PC-3 (cell line): ENCODE measurements around the gene MRC2. TPM values are rescaled to one million over a fixed set of nuclear protein-coding genes. Genes with fewer than 3 reads are reported as not detected.
A peak's percentile ranks its signal among the peaks of the same experiment; 100 is the strongest.
"Not testable (repeated sequence)": the region's sequence is repeated elsewhere in the genome, so short reads cannot be mapped to it uniquely, and the experiment has no call there.

Experiments used
- ATAC-seq: fragments of 200-7000 bp; cut with Tn5 transposase; 2 replicates; pipeline ENCODE4 v1.9.1; 2020; ENCODE audit warnings: mild to moderate bottlenecking, moderate library complexity
- BruUV-seq: library from RNA; stranded (reverse); fragments of 400-500 nt; replicated peaks from 2 replicates; lab custom pipeline; 2021; lab: Mats Ljungman, UMichigan
- CTCF ChIA-PET: fragments of 300-600 bp; sonication (Branson Sonifier 250); formaldehyde crosslinking; loops from one replicate; lab custom pipeline; 2022; ENCODE audit warnings: antibody characterized with exemption; lab: Charles Lee
- POLR2A ChIA-PET: fragments of 300-600 bp; sonication (Branson Sonifier 250); formaldehyde crosslinking; loops from one replicate; lab custom pipeline; 2022; ENCODE audit warnings: antibody characterized with exemption; ENCODE audit not compliant: unreplicated experiment; lab: Charles Lee
- DNase-seq: peaks from one replicate; pipeline ENCODE4 v3.0.0-alpha.2; 2015
- H2AFZ ChIP-seq: fragments of 300-600 bp; sonication (generic); 2 replicates; pipeline ENCODE4 v1.6.0; 2016; ENCODE audit warnings: antibody characterized with exemption, low read length
- H3F3A ChIP-seq: fragments of 300-600 bp; sonication (generic); one replicate; pipeline ENCODE4 v1.6.0; 2017; ENCODE audit warnings: antibody characterized with exemption, low read length, control low read depth, mild to moderate bottlenecking; ENCODE audit not compliant: unreplicated experiment
- H3K27ac ChIP-seq: fragments of 300-600 bp; sonication (generic); 2 replicates; pipeline ENCODE4 v1.5.1; 2016; ENCODE audit warnings: mild to moderate bottlenecking, low read length
- H3K27me3 ChIP-seq: fragments of 300-600 bp; sonication (generic); 2 replicates; pipeline ENCODE4 v1.6.1; 2016; ENCODE audit warnings: low read length, mixed read lengths
- H3K36me3 ChIP-seq: fragments of 300-600 bp; sonication (generic); 2 replicates; pipeline ENCODE4 v1.6.1; 2016; ENCODE audit warnings: low read depth, mixed run types, low read length, mixed read lengths
- H3K4me1 ChIP-seq: fragments of 300-600 bp; sonication (generic); 2 replicates; pipeline ENCODE4 v1.5.1; 2016; ENCODE audit warnings: low read length; ENCODE audit not compliant: insufficient read depth
- H3K4me2 ChIP-seq: fragments of 300-600 bp; sonication (generic); 2 replicates; pipeline ENCODE4 v1.6.0; 2016; ENCODE audit warnings: low read length
- H3K4me3 ChIP-seq: fragments of 300-600 bp; sonication (generic); 2 replicates; pipeline ENCODE4 v1.5.1; 2016; ENCODE audit warnings: mild to moderate bottlenecking, low read length, mixed read lengths
- H3K79me2 ChIP-seq: fragments of 300-600 bp; sonication (generic); 2 replicates; pipeline ENCODE4 v1.6.1; 2017; ENCODE audit warnings: low read length, mixed read lengths
- H3K9ac ChIP-seq: fragments of 300-600 bp; sonication (generic); 2 replicates; pipeline ENCODE4 v1.6.0; 2016; ENCODE audit warnings: mild to moderate bottlenecking, low read length
- H3K9me2 ChIP-seq: fragments of 300-600 bp; sonication (generic); replicated peaks from 2 replicates; pipeline ENCODE4 v1.6.1; 2016; ENCODE audit warnings: mixed run types, low read length, mixed read lengths
- H3K9me3 ChIP-seq: fragments of 300-600 bp; sonication (generic); 2 replicates; pipeline ENCODE4 v1.6.1; 2016; ENCODE audit warnings: low read length, mixed read lengths
- H4K20me1 ChIP-seq: fragments of 300-600 bp; sonication (generic); 2 replicates; pipeline ENCODE4 v1.6.1; 2016; ENCODE audit warnings: low read length, mixed read lengths
- EZH2 ChIP-seq: fragments of 300-600 bp; sonication (generic); IDR thresholded peaks from one replicate; pipeline ENCODE4 v1.6.1; 2017; ENCODE audit warnings: antibody characterized with exemption, mild to moderate bottlenecking, low read length; ENCODE audit not compliant: unreplicated experiment
- EZH2phosphoT487 ChIP-seq: fragments of 300-600 bp; sonication (generic); IDR thresholded peaks from 2 replicates; pipeline ENCODE4 v1.6.1; 2018; ENCODE audit warnings: mild to moderate bottlenecking, antibody characterized with exemption, low read length, borderline replicate concordance
- intact Hi-C: fragments of 100-400 bp; cut with micrococcal nuclease; formaldehyde crosslinking; loops from 2 replicates; pipeline ENCODE4 v1.9.0; 2023
- total RNA-seq: library from RNA; depleted of rRNA; stranded (reverse); fragments of >200 nt; gene quantifications from 2 replicates; pipeline ENCODE4 v1.2.3, GENCODE V29; 2014
- TF ChIP-seq, protein P1 (sequence below): fragments of 300-600 bp; sonication (generic); conservative IDR thresholded peaks from 2 replicates; pipeline ENCODE4 v1.5.1; 2017; ENCODE audit warnings: antibody characterized with exemption, low read depth, mild to moderate bottlenecking, low read length

MRC2 gene
- total RNA-seq, 1 experiment from 2014 or later, result 13.5 TPM

DNA sequence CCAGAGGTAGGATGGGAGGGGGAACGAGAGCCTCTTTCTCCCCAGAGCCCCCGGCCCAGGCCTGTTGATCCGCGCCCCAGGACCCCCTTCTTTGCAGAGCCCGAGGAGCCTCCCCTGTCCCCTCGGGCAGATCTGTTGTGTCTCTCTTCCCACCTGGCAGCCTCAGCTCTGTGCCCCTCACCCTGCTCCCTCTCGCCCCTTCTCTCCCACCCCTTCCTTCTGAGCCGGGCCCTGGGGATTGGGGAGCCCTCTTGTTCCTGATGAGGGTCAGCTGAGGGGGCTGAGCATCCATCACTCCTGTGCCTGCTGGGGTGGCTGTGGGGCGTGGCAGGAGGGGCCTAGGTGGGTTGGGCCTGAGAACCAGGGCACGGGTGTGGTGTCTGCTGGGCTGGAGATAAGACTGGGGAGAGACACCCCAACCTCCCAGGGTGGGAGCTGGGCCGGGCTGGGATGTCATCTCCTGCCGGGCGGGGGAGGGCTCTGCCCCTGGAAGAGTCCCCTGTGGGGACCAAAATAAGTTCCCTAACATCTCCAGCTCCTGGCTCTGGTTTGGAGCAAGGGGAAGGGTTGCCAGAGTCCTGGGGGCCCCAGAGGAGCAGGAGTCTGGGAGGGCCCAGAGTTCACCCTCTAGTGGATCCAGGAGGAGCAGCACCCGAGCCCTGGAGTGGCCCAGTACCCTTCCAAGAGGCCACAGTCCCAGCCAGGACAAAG lies 65.4 kb downstream of the MRC2 start:
- Histone ChIP-seq H3K27ac (no peak overlapping the region), H3F3A (no peaks in the 10 kb centered on the region), H3K36me3 (no peaks in the 10 kb centered on the region), H3K9me2 (no peaks in the 10 kb centered on the region), H3K4me1 (peaks cover 13% of the 10 kb centered on the region), H3K9ac (no peak overlapping the region), H3K27me3 (no peaks in the 10 kb centered on the region), H3K9me3 (no peaks in the 10 kb centered on the region), H4K20me1 (no peaks in the 10 kb centered on the region), H2AFZ (no peak overlapping the region), H3K79me2 (no peaks in the 10 kb centered on the region), H3K4me2 (no peak overlapping the region), H3K4me3 (no peak overlapping the region)
- no peak for TF ChIP-seq EZH2phosphoT487
- TF ChIP-seq EZH2, result no peak
- TF ChIP-seq, protein P1, sequence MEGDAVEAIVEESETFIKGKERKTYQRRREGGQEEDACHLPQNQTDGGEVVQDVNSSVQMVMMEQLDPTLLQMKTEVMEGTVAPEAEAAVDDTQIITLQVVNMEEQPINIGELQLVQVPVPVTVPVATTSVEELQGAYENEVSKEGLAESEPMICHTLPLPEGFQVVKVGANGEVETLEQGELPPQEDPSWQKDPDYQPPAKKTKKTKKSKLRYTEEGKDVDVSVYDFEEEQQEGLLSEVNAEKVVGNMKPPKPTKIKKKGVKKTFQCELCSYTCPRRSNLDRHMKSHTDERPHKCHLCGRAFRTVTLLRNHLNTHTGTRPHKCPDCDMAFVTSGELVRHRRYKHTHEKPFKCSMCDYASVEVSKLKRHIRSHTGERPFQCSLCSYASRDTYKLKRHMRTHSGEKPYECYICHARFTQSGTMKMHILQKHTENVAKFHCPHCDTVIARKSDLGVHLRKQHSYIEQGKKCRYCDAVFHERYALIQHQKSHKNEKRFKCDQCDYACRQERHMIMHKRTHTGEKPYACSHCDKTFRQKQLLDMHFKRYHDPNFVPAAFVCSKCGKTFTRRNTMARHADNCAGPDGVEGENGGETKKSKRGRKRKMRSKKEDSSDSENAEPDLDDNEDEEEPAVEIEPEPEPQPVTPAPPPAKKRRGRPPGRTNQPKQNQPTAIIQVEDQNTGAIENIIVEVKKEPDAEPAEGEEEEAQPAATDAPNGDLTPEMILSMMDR, result peak; percentile 72
- CTCF ChIA-PET, result no interaction called here
- no TSS peak for BruUV-seq
- DNase-seq (peak; percentile 50), ATAC-seq (peak; percentile 70)
- POLR2A ChIA-PET, result no interaction called here
- intact Hi-C loops, result no loop called here

DNA sequence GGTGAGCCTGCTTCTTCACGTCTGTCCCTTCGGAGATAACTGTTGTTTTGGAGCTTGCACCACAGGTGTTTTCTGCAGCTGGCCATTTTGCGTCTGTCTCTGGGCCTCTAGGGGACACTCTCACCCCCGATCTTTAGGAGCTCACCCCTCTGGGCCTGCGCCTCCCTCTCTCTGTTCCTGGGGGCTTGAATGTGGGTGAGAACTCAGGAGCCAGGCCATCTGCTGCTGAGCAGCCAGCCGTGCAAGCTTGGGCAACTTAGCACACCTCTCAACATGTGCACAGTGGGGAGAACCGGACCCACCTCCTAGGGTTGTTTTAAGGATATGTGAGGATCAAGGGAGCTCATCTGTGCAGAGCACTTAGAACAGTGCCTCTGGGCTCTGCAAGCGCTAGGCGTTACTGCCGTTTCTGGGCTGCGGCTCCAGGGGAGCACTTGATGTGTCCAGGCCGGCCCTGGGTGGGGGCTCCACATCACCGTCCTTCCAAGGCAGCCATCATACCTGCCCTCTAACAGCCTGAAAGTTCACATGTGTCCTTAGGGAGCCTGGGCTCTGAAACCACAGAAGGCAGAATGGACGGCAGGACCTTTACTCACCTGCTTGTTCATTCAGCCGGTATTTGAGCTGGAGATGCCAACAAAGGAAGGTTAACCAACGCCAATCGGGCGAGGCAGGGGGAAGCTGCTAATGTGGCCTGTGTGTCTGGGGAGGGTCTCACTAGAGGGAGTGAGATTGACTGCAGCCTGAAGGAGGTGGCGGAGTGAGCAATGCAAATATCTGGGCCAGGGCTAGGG lies 66.3 kb downstream of the MRC2 start:
- no peaks in the 10 kb centered on the region for H3K36me3 ChIP-seq
- H3F3A ChIP-seq, result no peaks in the 10 kb centered on the region
- intact Hi-C loops, result no loop called here
- DNase-seq (peak; percentile 48), ATAC-seq (peak; percentile 18)
- H3K4me2 ChIP-seq, result no peak overlapping the region
- H4K20me1 ChIP-seq, result no peaks in the 10 kb centered on the region
- no peaks in the 10 kb centered on the region for H3K9me2 ChIP-seq
- no peaks in the 10 kb centered on the region for H3K9me3 ChIP-seq
- H3K79me2 ChIP-seq, result no peaks in the 10 kb centered on the region
- H3K27ac ChIP-seq, result no peak overlapping the region
- CTCF ChIA-PET, result no interaction called here
- H3K27me3 ChIP-seq, result no peaks in the 10 kb centered on the region
- no peak overlapping the region for H3K9ac ChIP-seq
- peaks cover 13% of the 10 kb centered on the region for H3K4me1 ChIP-seq
- POLR2A ChIA-PET, result interaction anchor here (0.5 kb wide), 1 partner anchor 45 kb away, joined by 3 read pairs; no protein-coding TSS in a partner anchor
- no peak for TF ChIP-seq EZH2
- BruUV-seq, result no TSS peak
- peak overlapping the region; percentile 40 for H2AFZ ChIP-seq
- H3K4me3 ChIP-seq, result no peak overlapping the region

DNA sequence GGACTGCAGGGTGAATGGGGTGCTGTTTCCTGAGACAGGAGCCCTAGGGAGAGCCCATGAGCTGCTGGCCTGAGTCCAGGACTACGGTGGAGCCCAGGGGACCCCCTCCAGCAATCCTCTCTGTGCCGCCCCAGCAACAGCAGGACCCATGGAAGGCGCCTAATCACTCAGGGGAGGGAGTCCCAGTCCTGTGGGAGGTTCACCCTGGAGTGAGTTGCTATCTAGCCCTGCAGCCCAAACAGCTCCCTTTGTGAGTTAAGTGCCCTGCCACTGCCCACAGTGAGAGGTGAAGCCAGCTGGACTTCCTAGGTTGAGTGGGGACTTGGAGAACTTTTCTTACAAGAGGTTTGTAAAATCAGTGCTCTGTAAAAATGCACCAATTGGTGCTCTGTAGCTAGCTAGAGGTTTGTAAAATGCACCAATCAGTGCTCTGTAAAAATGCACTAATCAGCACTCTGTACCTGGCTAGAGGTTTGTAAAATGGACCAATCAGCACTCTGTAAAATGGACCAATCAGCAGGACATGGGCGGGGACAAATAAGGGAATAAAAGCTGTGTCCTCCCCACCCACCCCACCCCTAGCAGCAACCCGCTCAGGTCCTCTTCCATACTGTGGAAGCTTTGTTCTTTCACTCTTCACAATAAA lies 67.7 kb downstream of the MRC2 start:
- CTCF ChIA-PET, H3K27me3 ChIP-seq, H3K9ac ChIP-seq, H3K4me2 ChIP-seq, ATAC-seq, H3K4me3 ChIP-seq, H3K79me2 ChIP-seq, H3K27ac ChIP-seq, H3F3A ChIP-seq, H2AFZ ChIP-seq, H4K20me1 ChIP-seq, H3K9me2 ChIP-seq, DNase-seq, H3K9me3 ChIP-seq, intact Hi-C loops, BruUV-seq, H3K36me3 ChIP-seq: not testable (repeated sequence)
- POLR2A ChIA-PET, result interaction anchor here (0.6 kb wide), 1 partner anchor 80 kb away, joined by 3 read pairs; no protein-coding TSS in a partner anchor
- peaks cover 13% of the 10 kb centered on the region for H3K4me1 ChIP-seq
